Progenitor cell of endocrine pancreas (in vitro differentiated cells): ENCODE results near the gene CENPU. TPM values are rescaled to one million over a fixed set of nuclear protein-coding genes. Genes with fewer than 3 reads are reported as not detected.
"Not testable (repeated sequence)": the region's sequence is repeated elsewhere in the genome, so short reads cannot be mapped to it uniquely, and the experiment has no call there.

Experiments used
- DNase-seq: peaks from one replicate; pipeline ENCODE4 v3.0.0; 2021; ENCODE audit warnings: low spot score; ENCODE audit not compliant: unreplicated experiment
- H3K27ac Mint-ChIP-seq: 2 replicates; pipeline ENCODE4 v1.8.0; 2021; ENCODE audit warnings: mild to moderate bottlenecking, moderate library complexity, mixed read lengths
- H3K27me3 Mint-ChIP-seq: 2 replicates; pipeline ENCODE4 v1.8.0; 2021; ENCODE audit warnings: mixed read lengths
- H3K36me3 Mint-ChIP-seq: 2 replicates; pipeline ENCODE4 v1.8.0; 2022; ENCODE audit warnings: mixed read lengths; ENCODE audit not compliant: insufficient read depth
- H3K4me1 Mint-ChIP-seq: 2 replicates; pipeline ENCODE4 v1.8.0; 2021; ENCODE audit warnings: low read depth, mixed read lengths
- H3K4me3 Mint-ChIP-seq: 2 replicates; pipeline ENCODE4 v1.8.0; 2021; ENCODE audit warnings: low read depth, mild to moderate bottlenecking, moderate library complexity, mixed read lengths
- H3K9me3 Mint-ChIP-seq: 2 replicates; pipeline ENCODE4 v1.8.0; 2021; ENCODE audit warnings: low read depth, mixed read lengths
- total RNA-seq: library from RNA; stranded (reverse); gene quantifications from 2 replicates; pipeline ENCODE4 v1.2.1, GENCODE V29; 2021
- TF ChIP-seq, protein P1 (sequence below): fragments of 200-600 bp; sonication (generic); IDR thresholded peaks from one replicate; pipeline ENCODE4 v1.5.0; 2021; ENCODE audit warnings: antibody characterized with exemption, mild to moderate bottlenecking; ENCODE audit not compliant: unreplicated experiment

The CENPU gene
- total RNA-seq, 1 donor from 2014 or later, result 39.2 TPM

DNA sequence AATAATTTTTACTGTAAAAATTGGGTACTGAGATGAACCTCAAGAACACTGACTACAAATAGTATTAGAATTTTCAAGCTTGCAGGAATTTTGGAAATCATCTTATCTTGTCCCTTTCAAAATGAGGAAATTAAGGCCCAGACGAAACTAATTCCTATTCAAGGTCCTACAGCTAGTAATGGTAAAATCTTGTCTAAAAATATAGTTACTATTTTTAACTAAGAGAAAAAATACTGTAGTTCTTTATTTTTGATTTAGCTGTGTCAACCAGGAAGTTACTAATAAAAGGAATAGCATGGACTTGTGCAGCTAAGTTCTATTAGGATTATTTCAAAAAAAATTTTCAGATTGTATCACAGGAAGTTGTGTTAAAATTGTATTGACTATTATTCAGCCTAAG lies 71.7 kb downstream of the CENPU start:
- H3K9me3 Mint-ChIP-seq, result no peaks in the 10 kb centered on the region
- no peaks in the 10 kb centered on the region for H3K27me3 Mint-ChIP-seq
- no peaks in the 10 kb centered on the region for H3K4me1 Mint-ChIP-seq
- no peak overlapping the region for H3K4me3 Mint-ChIP-seq
- no peak overlapping the region for H3K27ac Mint-ChIP-seq
- no peak for DNase-seq
- peaks cover 4% of the 10 kb centered on the region for H3K36me3 Mint-ChIP-seq
- TF ChIP-seq, protein P1, sequence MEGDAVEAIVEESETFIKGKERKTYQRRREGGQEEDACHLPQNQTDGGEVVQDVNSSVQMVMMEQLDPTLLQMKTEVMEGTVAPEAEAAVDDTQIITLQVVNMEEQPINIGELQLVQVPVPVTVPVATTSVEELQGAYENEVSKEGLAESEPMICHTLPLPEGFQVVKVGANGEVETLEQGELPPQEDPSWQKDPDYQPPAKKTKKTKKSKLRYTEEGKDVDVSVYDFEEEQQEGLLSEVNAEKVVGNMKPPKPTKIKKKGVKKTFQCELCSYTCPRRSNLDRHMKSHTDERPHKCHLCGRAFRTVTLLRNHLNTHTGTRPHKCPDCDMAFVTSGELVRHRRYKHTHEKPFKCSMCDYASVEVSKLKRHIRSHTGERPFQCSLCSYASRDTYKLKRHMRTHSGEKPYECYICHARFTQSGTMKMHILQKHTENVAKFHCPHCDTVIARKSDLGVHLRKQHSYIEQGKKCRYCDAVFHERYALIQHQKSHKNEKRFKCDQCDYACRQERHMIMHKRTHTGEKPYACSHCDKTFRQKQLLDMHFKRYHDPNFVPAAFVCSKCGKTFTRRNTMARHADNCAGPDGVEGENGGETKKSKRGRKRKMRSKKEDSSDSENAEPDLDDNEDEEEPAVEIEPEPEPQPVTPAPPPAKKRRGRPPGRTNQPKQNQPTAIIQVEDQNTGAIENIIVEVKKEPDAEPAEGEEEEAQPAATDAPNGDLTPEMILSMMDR, result no peak

DNA sequence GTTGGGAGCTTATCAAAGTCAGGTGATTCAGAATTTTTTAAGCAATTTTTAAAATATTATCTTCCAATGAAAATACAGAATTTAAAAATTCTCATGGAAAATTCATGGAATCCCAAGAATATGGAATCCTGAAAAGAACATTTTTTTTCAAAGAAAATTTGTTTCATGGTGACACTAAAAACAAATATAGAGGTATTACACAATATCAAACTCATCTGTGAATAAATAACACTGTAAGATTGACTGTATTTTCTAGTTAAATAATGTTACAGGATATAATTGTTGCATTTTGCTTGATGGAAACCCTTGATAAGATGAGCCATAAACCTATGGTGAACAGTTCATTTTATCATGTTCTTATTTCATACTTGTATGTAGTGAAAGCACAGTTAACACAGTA lies 72.9 kb downstream of the CENPU start:
- Mint-ChIP-seq H3K9me3 (no peaks in the 10 kb centered on the region), H3K4me1 (no peaks in the 10 kb centered on the region), H3K27ac (no peak overlapping the region), H3K27me3 (no peaks in the 10 kb centered on the region), H3K36me3 (peaks cover 5% of the 10 kb centered on the region), H3K4me3 (no peak overlapping the region)
- TF ChIP-seq, protein P1, result no peak
- DNase-seq, result no peak

DNA sequence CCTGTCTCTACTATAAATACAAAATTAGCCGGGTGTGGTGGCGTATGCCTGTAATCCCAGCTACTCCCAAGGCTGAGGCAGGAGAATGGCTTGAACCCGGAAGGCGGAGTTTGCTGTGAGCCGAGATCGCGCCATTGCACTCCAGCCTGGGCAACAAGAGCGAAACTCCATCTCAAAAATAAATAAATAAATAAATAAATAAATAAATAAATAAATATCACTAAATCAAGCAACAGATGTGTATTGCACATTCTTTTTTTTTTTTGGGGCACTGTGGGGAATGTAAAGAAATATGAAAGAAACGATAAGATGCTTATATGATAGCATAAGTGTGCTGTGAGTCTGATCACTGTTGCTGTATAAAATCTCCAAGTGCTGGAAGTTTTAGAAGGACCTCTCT lies 76.1 kb downstream of the CENPU start:
- H3K27me3 Mint-ChIP-seq, H3K4me3 Mint-ChIP-seq, H3K9me3 Mint-ChIP-seq, H3K27ac Mint-ChIP-seq, H3K36me3 Mint-ChIP-seq, DNase-seq, H3K4me1 Mint-ChIP-seq: not testable (repeated sequence)

DNA sequence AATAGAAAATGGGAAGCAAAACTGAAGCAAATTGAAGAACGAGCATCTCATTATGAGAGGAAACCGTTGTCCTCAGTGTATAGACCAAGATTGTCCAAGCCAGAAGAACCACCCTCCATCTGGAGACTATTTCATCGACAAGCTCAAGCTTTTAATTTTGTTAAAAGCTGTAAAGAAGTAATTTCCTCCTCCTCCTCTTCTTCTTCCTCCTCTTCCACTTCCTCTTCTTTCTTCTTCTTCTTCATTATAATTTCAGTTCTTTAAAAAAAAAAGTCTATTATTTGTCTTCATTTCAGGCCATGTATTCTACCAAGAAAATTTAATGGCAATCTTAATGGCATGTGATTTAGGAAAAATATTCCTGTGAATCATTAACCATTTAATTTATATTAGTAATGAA lies 76.8 kb downstream of the CENPU start:
- Mint-ChIP-seq H3K36me3 (peaks cover 3% of the 10 kb centered on the region), H3K4me1 (no peaks in the 10 kb centered on the region), H3K9me3 (no peaks in the 10 kb centered on the region), H3K27ac (no peak overlapping the region), H3K27me3 (no peaks in the 10 kb centered on the region), H3K4me3 (no peak overlapping the region)
- TF ChIP-seq, protein P1, result no peak
- no peak for DNase-seq

DNA sequence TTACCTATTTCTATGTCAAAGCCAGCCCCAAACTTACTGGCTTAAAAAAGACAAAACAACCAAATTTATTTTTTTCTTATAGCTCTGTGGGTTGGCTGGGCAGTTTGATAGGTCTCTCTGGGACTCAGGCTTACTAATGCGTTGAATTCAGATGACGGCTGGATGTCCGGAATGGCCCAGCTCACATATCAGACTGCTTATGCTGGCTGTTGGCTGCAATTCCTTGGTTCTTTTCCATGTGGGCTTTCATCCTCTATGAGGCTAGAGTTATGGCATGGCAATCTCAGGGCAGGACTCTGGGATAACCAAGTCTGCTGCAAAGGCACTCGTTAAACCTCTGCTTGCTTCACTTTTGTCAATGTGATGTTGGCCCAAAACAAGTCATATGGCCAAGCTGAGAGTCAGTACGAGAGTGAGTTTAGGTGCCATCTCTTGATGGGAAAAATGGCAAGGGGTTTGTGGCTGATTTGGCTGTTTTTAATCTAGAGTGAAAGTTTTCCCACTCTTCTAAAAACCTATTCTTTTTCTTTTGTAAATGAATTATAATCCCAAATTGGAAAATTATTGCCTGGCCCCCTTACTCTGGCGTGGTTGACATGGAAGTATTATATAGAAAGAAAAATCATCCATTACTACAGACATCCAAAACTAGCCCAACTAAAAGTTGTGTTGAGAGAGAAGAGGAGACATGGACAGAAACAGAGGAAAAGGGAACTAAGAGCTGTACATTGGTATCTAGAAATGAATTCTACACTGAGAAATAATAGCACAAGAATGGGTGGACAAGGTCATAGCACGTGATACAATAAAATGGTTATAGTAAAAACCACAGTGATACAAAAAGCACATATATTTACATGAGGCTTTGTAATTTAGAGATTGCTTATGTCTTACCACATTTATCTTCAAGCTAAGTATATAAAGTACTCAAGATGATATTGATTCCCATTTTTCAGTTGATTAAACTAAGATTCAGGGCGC lies 77.7 kb downstream of the CENPU start:
- H3K27me3 Mint-ChIP-seq, result no peaks in the 10 kb centered on the region
- no peak for DNase-seq
- no peaks in the 10 kb centered on the region for H3K4me1 Mint-ChIP-seq
- H3K9me3 Mint-ChIP-seq, result no peaks in the 10 kb centered on the region
- H3K36me3 Mint-ChIP-seq, result peaks cover 3% of the 10 kb centered on the region
- TF ChIP-seq, protein P1, result no peak
- no peak overlapping the region for H3K4me3 Mint-ChIP-seq
- H3K27ac Mint-ChIP-seq, result no peak overlapping the region

DNA sequence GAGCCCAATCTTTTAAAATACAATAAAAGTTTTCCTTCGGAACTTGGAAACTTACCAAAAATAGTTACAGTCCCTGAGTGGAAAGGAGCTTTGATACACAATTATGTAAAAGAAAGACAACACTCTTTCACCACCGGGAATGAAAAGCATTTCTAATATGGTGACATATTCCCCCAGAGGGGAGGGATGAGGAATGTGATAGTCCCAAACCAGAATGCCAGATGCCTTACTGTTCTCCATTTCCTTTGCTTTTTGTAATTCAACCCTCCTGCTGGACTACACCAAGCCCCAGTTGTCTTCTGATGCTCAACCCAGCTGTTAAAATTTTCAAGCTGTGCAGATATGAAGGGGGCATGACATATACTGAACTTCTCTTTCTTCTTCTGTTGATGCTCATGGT lies 80.2 kb downstream of the CENPU start:
- TF ChIP-seq, protein P1, result no peak
- Mint-ChIP-seq H3K9me3 (no peaks in the 10 kb centered on the region), H3K36me3 (peaks cover 3% of the 10 kb centered on the region), H3K4me3 (no peak overlapping the region), H3K4me1 (peaks cover 8% of the 10 kb centered on the region), H3K27ac (no peak overlapping the region), H3K27me3 (no peaks in the 10 kb centered on the region)
- DNase-seq, result no peak

DNA sequence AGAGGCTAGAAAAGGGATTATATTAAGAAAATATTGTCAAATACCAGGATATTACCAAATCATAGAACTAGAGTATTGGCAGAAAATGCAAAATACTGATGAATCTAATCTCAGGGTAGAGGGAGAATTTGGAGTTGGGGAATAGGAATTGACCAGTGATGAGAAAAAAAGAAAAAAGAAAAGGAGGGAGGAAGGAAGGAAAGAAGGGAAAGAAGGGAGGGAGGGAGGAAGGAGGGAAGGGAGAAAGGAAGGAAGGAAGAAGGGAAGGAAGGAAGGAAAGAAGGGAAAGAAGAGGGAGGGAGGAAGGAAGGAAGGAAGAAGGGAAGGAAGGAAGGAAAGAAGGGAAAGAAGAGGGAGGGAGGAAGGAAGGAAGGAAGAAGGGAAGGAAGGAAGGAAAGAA lies 81.2 kb downstream of the CENPU start:
- not testable (repeated sequence) for DNase-seq, H3K4me3 Mint-ChIP-seq, H3K36me3 Mint-ChIP-seq, H3K9me3 Mint-ChIP-seq, H3K27me3 Mint-ChIP-seq, H3K27ac Mint-ChIP-seq
- H3K4me1 Mint-ChIP-seq, result peaks cover 15% of the 10 kb centered on the region
